ELF-1 (cell line): ENCODE data around the gene POGLUT3.

ENCODE experiments used
- DNase-seq: peaks from one replicate; pipeline ENCODE4 v3.0.0-alpha.2; 2016; ENCODE audit warnings: low read depth, low spot score

POGLUT3 gene

DNA sequence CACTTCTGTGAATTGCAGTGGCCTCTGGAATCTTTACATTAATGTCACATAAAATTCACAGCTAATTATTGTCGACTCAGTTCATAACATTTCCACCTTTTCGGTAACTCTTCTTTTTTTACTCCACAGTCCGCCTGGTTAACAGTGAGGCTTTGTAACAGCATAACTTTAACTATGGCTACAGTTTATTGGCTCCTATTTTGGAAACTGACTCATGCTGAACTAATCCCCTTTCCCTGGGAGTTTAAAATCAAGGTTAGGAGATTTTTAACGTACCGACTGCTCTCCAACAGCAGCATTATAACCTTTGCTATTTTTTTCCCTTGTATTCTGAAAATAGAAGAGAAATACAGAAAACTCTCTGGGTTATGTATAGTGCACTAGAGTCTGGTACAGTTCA is 3.2 kb upstream of the POGLUT3 start:
- DNase-seq: no peak

DNA sequence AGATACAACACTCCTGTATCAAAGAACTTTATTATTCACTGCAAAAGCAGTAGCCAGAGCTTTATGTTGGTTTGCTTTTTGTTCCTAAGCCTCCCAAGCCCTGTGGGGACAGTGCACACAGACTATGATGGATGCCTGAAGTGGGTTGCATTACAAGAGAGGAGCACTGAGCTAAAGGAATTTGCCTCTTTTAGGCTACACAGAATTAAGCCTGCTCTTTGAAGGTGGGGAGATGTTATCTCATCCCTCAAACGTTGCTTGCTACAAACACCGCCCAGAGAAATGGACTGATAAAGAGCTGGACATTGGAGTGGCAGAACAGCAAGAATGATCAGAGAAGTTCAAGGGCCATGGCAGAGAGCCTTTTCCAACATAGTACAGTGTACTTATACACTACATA is 2.5 kb upstream of the POGLUT3 start:
- DNase-seq: peak; percentile 81

DNA sequence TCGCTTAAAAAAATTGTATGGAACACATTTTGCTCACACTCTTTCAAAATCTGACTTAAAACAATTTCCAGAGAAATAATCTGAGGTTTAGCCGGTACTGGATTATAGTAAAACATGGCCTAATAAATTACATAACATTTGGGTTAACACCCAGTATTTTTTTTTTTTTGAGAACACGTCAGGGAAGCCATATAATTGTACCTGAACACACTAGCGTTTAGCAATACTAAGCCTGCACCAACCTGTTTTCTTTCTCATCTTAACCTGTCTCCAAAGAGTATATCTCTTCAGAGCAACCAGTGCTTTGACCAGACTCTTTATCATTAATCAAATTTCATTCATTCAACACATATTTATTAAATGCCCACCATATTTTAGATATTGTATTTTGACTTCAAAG is 2.0 kb upstream of the POGLUT3 start:
- no peak for DNase-seq

DNA sequence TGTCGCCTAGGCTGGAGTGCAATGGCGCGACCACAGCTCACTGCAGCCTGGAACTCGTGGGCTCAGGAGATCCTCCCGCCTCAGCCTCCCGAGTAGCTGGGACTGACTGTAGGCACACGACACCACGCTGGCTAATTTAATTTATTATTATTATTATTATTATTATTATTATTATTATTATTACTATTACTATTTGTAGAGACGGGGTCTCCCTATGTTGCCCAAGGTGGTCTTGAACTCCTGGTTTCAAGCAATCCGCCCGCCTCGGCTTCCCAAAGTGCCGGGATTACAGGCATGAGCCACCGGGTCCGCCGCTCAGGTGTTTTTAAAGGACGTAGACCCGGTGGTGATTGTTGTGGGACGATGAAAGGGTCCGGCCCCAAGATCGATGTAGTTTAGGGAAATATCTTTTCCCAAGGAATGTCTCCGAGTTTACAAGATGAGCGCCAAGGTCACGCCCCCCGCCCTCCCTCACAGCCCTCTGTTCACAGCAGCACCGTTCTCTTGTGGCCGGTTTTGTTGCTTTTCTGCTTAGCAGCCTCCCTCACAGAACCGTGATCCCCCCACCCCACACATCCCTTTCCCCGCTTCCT is 728 bp upstream of the POGLUT3 start:
- DNase-seq: peak; percentile 44

DNA sequence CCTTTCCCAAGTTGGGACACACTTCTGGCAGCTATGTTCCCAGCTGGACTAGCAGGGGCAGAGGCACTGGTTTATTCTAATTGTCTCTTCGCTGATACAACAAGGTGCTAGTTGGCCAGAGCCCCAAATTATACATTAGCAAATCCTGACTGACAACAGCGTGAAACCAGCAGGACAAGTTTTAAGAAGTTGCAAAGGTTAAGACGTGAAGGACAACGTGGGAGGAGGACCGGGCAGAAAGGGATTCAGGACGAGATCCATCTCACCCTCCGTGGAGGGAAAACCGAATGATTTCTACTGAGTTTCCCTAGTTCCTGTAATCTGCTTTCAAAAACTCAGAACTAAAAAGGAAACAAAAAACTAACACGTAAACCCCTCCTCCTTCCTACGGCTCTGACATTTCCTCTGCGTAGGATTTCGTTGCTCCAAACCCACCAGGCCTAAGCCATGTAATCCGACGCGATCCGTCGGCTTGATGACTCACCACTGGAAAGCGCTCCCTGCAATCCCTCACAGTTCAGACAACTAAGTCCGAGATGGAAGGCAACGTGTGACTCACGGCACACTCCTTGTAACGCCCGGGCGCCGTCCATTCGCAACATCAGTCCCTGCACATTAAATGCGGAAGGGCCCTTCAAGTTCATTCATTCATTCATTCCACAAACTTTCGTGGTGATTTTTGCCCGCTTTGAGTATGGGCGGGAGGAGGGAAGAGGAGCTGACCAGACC is 703 bp downstream of the POGLUT3 start:
- DNase-seq: peak; percentile 97

DNA sequence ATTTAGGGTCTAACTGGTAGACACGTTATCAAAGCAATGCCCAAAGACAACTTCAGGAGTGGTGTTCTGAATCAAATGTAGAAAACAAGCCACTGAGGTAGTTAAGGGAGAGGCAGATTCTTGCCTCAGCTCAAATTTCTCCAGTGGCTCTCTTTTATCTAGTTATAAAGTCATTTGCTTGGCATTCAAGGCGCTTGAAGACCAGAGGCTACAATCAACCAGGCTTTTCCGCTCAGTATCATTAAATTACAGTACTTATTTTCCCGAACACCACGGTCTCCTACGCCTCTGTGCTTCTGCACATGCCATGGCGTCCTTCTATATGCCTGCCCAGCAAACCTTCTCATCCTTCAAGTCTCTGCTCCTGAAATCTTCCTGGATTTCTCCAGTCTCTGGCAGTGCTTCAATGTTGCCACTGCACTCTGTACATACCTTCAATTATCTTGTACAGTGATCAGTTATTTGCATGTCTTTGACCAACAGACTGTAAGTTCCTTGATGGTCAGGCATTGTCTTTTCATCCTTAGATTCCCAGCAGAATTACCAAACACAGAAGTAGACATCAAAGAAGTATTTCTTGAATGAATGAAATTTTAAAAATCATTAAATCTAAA is 1.4 kb downstream of the POGLUT3 start:
- peak; percentile 29 for DNase-seq

DNA sequence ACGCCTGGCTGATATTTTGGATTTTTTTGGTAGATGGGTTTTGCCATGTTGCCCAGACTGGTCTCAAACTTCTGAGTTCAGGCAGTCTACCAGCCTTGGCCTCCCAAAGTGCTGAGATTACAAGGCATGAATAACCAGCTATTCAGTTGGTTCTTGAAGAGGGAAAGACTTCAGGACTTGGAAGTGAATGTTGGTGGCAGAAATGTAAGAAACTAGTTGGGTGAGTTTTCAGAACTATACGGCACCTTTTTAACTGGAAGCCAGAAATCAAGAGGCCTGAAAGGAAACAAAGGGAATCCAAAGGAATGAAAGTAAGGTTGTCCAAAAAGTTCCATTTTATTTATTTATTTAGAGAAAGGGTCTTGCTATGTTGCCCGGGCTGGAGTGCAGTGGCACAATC is 2.9 kb downstream of the POGLUT3 start:
- no peak for DNase-seq

DNA sequence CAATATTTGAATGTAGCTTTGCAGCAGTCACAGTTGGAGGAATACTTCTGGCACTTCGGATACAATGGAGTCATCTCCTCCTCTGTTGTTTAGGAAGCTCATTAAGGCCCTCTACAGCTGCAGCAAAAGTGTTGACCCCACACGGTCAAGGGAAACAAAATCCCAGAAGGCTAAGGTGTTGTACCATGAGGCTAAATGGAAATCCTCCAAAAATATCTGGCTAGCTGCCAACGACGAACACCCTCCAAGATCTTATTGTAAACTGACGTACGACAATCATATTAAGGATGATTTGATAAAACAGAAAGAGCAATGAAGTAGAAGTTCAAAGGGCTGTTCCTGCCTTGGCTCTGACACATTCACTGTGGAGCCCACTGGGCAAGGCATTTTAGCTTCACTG is 4.0 kb downstream of the POGLUT3 start:
- DNase-seq: no peak

DNA sequence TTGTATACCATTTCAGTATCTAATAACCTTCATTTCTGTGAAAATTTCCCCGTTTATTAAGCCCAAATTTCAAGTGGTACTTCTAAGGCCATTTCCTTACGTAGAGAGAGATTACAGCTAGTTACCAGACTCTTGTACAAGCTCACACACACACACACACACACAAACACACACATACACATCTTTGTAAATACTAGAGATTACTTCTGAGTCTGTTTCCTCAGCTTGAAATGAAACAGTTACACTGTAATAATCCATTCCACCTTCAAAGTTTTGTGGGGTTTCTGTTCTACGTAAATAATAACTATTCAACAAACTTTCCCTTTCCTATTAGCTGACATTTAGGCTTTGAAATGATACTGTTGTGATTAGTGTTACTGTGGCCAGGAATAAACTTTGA is 6.2 kb downstream of the POGLUT3 start:
- DNase-seq: no peak

DNA sequence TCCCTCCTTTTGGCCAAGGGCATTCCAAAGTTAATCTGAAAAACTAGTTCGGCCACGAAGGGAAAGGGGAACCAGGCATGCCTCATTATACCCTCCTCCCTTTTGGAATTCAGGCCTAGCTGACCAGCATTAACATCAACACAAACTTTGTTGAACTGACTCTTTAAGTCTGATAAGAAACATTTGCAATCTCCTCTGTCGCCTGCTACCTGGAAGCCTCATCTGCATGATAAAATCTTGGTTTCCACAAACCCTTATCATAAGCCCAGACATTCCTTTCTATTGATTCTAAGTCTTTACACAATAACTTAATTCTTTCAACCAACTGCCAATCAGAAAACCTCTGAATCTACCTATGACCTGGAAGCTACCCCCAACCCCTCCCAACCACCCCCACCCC is 11.4 kb downstream of the POGLUT3 start:
- DNase-seq: peak; percentile 25

DNA sequence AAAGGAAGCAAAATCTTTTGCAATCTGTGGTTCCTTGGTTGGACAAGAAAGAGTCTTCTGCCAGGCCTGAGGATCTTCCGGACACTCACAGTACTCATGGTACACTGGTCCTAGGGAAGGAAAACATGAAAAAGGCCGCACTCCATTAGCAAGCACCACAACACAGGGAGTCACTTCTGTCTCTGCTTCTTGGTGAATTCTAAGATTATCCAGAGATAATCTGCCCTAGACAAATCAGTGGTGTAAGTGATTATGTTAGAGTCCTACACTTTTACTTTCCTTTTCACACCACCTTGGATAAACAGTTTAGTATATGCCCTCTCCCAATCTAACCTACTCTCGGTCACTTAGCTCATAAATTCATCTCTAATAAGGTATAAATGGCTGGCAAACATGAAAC is 11.9 kb downstream of the POGLUT3 start:
- DNase-seq: no peak

DNA sequence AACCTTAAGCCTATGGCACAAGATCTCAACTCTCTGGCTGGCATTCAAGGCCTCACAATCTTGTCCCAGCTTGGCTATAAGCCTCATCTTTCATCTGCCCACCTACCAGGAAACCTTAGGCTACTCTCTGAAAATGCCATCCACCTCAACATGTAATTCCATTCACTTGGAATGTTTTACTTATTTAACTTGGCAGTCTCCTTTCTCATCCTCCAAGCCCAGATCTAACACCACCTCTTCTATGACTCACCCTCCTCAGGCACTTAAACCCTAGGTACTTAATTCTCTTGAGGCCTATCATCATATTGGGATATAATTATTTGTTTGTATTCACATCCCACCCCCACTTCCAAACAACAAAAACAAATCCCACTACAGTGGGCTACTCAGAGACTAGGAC is 15.0 kb downstream of the POGLUT3 start:
- no peak for DNase-seq

DNA sequence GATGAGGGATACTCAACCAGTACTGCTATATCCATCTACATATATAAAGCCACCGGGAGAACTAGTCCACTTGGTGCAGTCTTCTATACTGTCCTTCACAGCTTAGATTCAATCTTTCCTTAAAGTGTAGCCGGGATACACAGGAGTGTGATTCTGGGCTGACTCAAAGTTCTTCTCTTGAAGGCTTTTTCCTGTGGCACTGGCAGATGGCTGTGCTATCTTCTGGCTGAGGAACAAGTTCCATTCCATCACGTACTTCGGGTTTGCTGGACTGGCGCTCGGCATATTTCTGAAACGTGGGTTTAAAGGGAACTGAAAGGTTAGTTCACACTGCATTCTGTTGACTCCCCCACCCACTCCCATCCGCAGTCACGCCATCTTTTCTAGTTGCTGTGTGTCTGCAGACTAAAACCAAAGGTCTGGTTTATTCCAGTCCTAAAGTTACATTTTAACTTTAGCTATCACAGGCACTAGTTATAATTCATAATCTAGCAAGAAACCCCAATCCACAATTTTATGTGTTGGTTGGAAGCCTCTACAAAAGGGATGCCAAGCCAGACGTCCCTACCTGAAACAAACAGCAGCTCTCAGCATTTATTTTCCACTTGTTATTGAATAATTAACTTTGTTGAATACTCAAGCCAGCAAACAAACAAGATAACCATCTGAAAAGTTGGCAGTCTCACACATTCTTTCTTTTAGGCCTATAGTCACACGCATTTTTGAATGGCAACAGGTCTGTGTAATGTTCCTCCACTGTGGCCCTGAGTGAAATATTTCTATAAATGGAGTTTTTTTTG is 23.3 kb downstream of the POGLUT3 start:
- no peak for DNase-seq

DNA sequence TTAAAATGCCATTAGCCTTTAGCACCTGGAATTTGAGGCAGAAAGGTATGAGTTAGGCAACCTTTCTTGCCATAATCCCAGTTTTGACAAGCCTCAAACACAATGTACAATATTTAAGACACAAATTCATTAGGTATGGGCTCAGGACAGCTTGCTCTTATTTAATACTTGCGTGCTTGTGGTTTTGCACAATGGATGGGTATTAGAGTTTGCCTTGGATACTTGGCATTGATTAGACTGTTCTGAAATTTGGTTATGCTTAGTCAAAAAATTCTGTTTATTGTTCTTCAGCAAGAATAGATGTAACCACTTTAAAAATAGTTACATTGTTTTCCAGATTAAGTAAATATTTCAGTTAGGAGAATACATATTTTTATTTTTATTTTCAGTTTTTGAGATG is 25.5 kb downstream of the POGLUT3 start:
- DNase-seq: no peak

DNA sequence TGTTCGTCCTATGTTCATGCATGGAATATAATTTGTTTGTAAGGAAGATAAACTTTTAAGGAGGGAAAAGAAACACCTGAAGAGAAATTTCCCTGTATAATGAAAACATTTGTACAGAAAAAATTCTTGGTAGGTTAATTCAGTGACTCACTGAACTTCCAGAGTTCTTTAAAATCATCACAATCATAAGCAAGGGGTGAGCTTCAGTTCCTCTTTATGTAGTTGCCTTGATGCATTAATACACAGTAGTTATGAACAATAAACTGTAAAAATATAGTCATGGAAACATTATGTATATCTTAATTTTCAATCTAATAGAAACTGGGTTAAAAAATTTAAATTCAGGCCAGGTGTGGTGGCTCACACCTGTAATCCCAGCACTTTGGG is 29.7 kb downstream of the POGLUT3 start:
- no peak for DNase-seq

DNA sequence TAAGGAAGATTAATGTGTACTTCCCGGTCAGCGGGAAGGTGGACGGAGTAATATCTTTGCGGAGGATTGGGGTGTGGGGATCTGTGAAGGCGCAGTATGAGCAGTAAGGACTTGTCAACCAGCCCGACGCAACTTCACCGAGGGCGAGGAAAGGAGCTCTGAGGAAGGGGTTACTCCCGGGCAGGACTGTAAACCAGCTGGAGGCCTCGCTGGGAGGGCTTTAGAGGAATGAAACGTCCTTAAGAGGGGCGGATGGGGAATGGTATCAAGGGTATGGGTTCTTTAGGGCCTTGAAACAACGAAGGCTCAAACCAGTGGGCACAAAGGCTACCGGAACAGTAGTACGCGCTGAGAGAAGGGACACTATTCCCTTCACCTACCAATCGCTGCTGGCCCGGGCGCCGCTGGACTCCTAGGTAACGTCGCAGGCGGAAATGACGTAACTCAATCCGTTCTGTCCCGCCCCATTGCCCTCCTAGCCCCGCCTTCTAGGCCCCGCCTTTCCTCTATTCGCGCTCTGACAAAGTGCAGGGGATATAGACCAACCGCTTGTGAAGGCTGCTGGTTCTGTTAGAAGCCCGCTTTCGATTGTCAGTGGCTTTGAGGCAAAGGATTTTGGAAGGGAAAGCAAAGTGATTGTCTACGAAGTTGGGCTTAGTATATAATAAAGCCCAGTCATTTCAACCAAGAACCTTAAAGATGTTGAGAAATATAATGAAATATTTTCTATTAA is 30.9 kb downstream of the POGLUT3 start, which contains the start of gene C11orf65:
Gene C11orf65 (minus strand): TSS at position 439 of the 733 bp plus-strand sequence. CDS start 5,970 bp downstream, outside the sequence.
- DNase-seq: peak; percentile 98

DNA sequence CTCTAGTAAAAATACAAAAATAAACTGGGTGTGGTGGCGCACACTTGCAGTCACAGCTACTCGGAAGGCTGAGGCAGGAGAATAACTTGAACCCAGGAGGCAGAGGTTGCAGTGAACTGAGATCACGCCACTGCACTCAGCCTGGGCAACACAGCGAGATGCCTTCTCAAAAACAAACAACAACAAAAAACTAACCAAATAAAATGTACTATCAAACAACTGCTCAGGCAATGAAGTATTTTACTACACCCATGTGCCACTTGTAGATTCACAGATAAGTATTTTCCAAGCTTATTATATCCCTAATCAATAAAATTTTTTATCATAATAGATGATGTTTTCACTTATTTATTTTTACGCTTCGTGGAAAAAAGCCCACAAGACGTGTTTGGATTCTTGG is 31.8 kb downstream of the POGLUT3 start:
- DNase-seq: no peak

DNA sequence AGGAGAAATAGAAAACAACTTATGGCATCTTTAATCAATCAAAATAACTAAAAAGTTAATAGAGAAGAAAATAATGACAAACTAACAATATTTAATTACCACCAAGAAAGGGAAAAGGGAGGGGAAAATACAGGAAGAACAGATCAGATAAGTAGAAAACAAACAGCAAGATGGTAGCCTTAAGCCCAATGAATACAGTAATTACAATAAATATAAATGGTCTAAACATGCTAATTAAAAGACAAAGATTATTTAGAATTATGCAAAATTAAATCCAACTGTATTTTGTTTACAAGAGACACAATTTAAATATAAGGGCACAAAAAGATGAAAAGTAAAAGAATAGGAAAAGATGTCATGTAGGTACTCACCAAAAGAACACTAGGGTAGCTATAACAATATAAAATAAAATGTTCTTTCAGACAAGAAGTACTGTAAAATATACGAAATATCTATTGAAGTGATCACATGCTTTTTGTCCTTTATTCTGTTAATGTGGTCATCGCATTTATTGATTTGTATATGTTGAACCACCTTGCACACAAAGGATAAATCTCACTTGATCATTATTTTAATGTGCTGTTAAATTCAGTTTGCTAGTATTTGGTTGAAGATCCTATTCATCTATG is 44.9 kb downstream of the POGLUT3 start:
- no peak for DNase-seq
